GM18511 (cell line): ENCODE measurements around the gene SHPK.
A peak's percentile ranks its signal among the peaks of the same experiment; 100 is the strongest.
"Not testable (repeated sequence)": the region's sequence is repeated elsewhere in the genome, so short reads cannot be mapped to it uniquely, and the experiment has no call there.

ENCODE experiments used
- ATAC-seq: cut with Tn5 transposase; IDR thresholded peaks from one replicate; pipeline ENCODE4 v1.9.1; 2021; ENCODE audit warnings: mild to moderate bottlenecking, moderate library complexity; ENCODE audit not compliant: unreplicated experiment

SHPK gene

GRCh38 chr17:3592216-3592860 is 43.7 kb downstream of the SHPK start:
- no peak for ATAC-seq

- no peak for ATAC-seq
Measured at GRCh38 chr17:3590768-3591167, 45.3 kb downstream of the SHPK start.

GRCh38 chr17:3590231-3590630 is 45.8 kb downstream of the SHPK start:
- no peak for ATAC-seq

- ATAC-seq = no peak
Measured at GRCh38 chr17:3589784-3590183, 46.3 kb downstream of the SHPK start.

GRCh38 chr17:3585826-3586225 is 50.2 kb downstream of the SHPK start:
- ATAC-seq = no peak

GRCh38 chr17:3583456-3583855 is 52.6 kb downstream of the SHPK start:
- no peak for ATAC-seq

- no peak for ATAC-seq
Measured at GRCh38 chr17:3582915-3583314, 53.1 kb downstream of the SHPK start.

- not testable (repeated sequence) for ATAC-seq
Measured at GRCh38 chr17:3578667-3579066, 57.4 kb downstream of the SHPK start.

GRCh38 chr17:3576970-3577369 is 59.1 kb downstream of the SHPK start:
- no peak for ATAC-seq

- ATAC-seq = no peak
Measured at GRCh38 chr17:3575511-3575910, 60.5 kb downstream of the SHPK start.

- no peak for ATAC-seq
Measured at GRCh38 chr17:3574231-3574630, 61.8 kb downstream of the SHPK start.

- no peak for ATAC-seq
Measured at GRCh38 chr17:3573246-3574100, 62.6 kb downstream of the SHPK start.

GRCh38 chr17:3572231-3572630 is 63.8 kb downstream of the SHPK start:
- ATAC-seq = no peak

- no peak for ATAC-seq
Measured at GRCh38 chr17:3571043-3571900, 64.8 kb downstream of the SHPK start.

- ATAC-seq = no peak
Measured at GRCh38 chr17:3569534-3570137, 66.4 kb downstream of the SHPK start.

GRCh38 chr17:3566551-3566950 is 69.5 kb downstream of the SHPK start:
- no peak for ATAC-seq

- no peak for ATAC-seq
Measured at GRCh38 chr17:3565143-3565542, 70.9 kb downstream of the SHPK start.

- not testable (repeated sequence) for ATAC-seq
Measured at GRCh38 chr17:3564241-3564640, 71.8 kb downstream of the SHPK start.

- ATAC-seq = no peak
Measured at GRCh38 chr17:3559270-3559645, 76.8 kb downstream of the SHPK start.

GRCh38 chr17:3558603-3559269 is 77.3 kb downstream of the SHPK start:
- peak; percentile 73 for ATAC-seq
